ENCODE results near the gene PEDS1.
"Not testable (repeated sequence)": the region's sequence is repeated elsewhere in the genome, so short reads cannot be mapped to it uniquely, and the experiment has no call there.

Gene PEDS1

GRCh38 chr20:50153500-50154377 is at the start of gene PEDS1:
Gene PEDS1, minus strand, starts transcription at chr20:50153723. Its CDS starts 86 bp downstream, at chr20:50153637.
- Histone ChIP-seq H3K36me3 (ENCODE audit: control insufficient read depth, low read depth, low read length) (no peaks in the 10 kb centered on the region), H3K4me3 (ENCODE audit: low read length) (peak within 1 kb of the TSS; percentile 91), H3K4me1 (ENCODE audit: control insufficient read depth, low read depth, low read length) (peaks cover 16% of the 10 kb centered on the region), H3K9ac (ENCODE audit: low read length) (peak within 1 kb of the TSS; percentile 74), H3K27ac (ENCODE audit: low read length) (no peak within 1 kb of the TSS), H3K27me3 (ENCODE audit: control insufficient read depth, insufficient read depth, low read length) (peaks cover 10% of the 10 kb centered on the region), H3K9me3 (ENCODE audit: control insufficient read depth, low read depth, low read length) (no peaks in the 10 kb centered on the region)

DNA sequence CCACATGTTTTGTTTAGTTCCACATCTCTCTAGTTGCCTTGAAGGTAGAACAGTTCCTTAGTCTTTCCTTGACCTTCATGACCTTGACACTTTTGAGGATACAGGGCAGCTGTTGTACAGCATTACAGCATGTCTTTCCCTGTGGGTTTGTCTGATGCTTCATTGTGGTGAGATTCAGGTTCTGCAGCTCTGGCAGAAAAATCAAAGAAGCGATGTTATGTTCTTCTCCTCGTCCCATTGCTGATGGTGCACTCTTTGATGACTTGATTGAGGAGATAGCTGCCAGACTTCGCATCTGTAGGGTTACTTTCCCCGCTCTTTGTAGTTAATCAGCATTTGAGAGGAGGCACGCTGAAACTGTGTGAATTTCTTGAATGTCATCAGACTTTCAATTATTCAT is 49.2 kb upstream of the PEDS1 start:
- Histone ChIP-seq H3K9me3 (ENCODE audit: control insufficient read depth, low read depth, low read length) (no peaks in the 10 kb centered on the region), H3K4me3 (ENCODE audit: low read length) (no peak overlapping the region), H3K27me3 (ENCODE audit: control insufficient read depth, insufficient read depth, low read length) (no peaks in the 10 kb centered on the region), H3K4me1 (ENCODE audit: control insufficient read depth, low read depth, low read length) (no peaks in the 10 kb centered on the region), H3K27ac (ENCODE audit: low read length) (no peak overlapping the region), H3K9ac (ENCODE audit: low read length) (no peak overlapping the region), H3K36me3 (ENCODE audit: control insufficient read depth, low read depth, low read length) (no peaks in the 10 kb centered on the region)

DNA sequence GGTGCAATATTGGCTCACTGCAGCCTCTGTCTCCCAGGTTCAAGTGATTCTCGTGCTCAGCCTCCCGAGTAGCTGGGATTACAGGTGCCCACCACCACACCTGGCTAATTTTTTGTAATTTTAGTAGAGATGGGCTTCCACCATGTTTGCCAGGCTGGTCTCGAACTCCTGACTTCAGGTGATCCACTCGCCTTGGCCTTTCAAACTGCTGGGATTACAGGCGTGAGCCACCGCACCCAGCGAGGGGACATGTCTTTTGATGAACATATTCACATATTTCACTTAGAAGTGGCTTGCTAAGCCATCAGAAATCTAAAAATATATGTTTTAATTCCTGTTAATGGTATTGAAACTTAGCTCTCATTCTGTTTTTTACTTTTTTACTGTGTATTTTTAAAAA is 48.2 kb upstream of the PEDS1 start:
- not testable (repeated sequence) for H3K36me3 ChIP-seq (ENCODE audit: control insufficient read depth, low read depth, low read length); H3K9me3 ChIP-seq (ENCODE audit: control insufficient read depth, low read depth, low read length); H3K4me3 ChIP-seq (ENCODE audit: low read length); H3K27me3 ChIP-seq (ENCODE audit: control insufficient read depth, insufficient read depth, low read length); H3K4me1 ChIP-seq (ENCODE audit: control insufficient read depth, low read depth, low read length); H3K27ac ChIP-seq (ENCODE audit: low read length); H3K9ac ChIP-seq (ENCODE audit: low read length)

DNA sequence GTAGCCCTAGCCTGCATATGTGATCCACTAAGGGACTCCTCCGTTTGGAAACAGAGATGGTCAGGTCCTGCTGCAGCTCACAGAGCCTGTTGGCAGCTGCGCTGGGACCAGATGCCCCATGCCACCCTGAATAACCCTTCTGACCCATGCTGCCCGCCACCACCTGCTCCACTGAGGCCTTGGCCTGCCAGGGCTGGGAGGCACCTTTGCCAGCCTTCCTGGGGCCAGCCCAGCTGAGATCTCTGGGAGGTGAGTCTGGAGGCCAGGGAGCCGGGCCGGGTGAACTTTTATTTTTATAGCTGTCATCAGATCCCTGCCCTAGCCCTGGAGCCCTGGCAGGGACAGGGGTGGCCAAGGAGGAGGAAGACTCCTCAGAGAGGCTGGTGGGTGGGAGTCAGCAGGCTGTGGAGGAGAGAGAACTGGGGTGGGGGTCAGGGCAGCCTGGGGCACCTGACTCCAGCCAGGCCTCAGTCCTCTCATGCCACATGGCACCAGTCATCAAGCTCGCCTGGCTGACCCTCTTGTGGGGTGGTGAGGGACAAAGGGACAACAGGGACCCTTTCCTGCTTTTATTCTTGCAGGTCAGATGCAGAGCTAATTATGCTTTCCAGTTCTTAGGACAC is 47.1 kb upstream of the PEDS1 start:
- H3K9ac ChIP-seq (ENCODE audit: low read length): no peak overlapping the region
- H3K4me3 ChIP-seq (ENCODE audit: low read length): no peak overlapping the region
- H3K9me3 ChIP-seq (ENCODE audit: control insufficient read depth, low read depth, low read length): no peaks in the 10 kb centered on the region
- no peaks in the 10 kb centered on the region for H3K36me3 ChIP-seq (ENCODE audit: control insufficient read depth, low read depth, low read length)
- H3K27ac ChIP-seq (ENCODE audit: low read length): no peak overlapping the region
- H3K4me1 ChIP-seq (ENCODE audit: control insufficient read depth, low read depth, low read length): no peaks in the 10 kb centered on the region
- no peaks in the 10 kb centered on the region for H3K27me3 ChIP-seq (ENCODE audit: control insufficient read depth, insufficient read depth, low read length)

GRCh38 chr20:50199703-50200102 is 46.2 kb upstream of the PEDS1 start:
- Histone ChIP-seq H3K36me3 (ENCODE audit: control insufficient read depth, low read depth, low read length) (no peaks in the 10 kb centered on the region), H3K4me3 (ENCODE audit: low read length) (no peak overlapping the region), H3K27me3 (ENCODE audit: control insufficient read depth, insufficient read depth, low read length) (no peaks in the 10 kb centered on the region), H3K9ac (ENCODE audit: low read length) (no peak overlapping the region), H3K27ac (ENCODE audit: low read length) (no peak overlapping the region), H3K4me1 (ENCODE audit: control insufficient read depth, low read depth, low read length) (no peaks in the 10 kb centered on the region), H3K9me3 (ENCODE audit: control insufficient read depth, low read depth, low read length) (no peaks in the 10 kb centered on the region)

DNA sequence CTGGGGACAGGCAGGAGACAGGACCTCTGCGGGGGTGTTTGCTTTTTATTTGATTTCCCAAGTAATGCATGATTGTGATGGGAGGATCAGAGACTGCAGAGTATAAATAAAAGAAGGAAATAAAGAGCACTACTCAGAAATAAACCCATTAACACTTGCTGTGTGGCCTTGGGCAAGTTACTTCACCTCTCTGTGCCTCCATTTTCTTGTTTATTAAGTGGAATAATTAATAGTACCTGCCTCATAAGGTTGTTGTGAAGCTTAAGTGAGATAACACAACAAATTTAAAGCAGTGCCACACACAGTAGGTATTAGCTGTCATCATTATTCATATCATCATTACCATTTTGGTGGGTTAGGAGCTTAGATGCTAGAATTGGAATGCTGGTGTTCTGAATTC is 45.2 kb upstream of the PEDS1 start:
- Histone ChIP-seq H3K27me3 (ENCODE audit: control insufficient read depth, insufficient read depth, low read length) (no peaks in the 10 kb centered on the region), H3K9me3 (ENCODE audit: control insufficient read depth, low read depth, low read length) (no peaks in the 10 kb centered on the region), H3K4me1 (ENCODE audit: control insufficient read depth, low read depth, low read length) (peaks cover 8% of the 10 kb centered on the region), H3K4me3 (ENCODE audit: low read length) (no peak overlapping the region), H3K9ac (ENCODE audit: low read length) (no peak overlapping the region), H3K27ac (ENCODE audit: low read length) (no peak overlapping the region), H3K36me3 (ENCODE audit: control insufficient read depth, low read depth, low read length) (no peaks in the 10 kb centered on the region)

DNA sequence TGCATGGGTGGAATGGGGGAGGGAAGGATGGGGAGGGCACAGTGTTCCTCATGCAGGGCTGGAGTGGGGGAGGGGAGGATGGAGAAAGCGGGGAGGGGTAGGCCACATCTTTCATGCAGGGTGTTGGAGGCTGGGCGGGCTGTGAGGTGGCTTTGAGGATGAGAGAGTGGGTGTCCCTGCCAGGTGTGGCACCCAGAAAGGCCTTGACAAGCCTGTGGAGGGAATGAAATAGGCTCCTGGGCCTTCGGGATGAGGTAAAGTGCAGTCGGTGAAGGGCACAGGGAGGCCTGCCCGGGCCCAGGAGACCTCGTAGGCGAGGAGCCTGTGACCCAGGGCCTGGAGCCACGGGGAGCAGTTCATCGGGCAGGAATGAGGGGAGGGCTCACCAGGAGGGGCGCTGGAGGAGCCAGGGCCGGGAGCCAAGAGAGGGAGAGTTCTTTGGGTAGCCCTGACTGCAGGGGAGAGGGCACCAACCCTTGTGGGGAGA is 44.7 kb upstream of the PEDS1 start:
- Histone ChIP-seq H3K36me3 (ENCODE audit: control insufficient read depth, low read depth, low read length) (no peaks in the 10 kb centered on the region), H3K4me3 (ENCODE audit: low read length) (no peak overlapping the region), H3K27me3 (ENCODE audit: control insufficient read depth, insufficient read depth, low read length) (no peaks in the 10 kb centered on the region), H3K4me1 (ENCODE audit: control insufficient read depth, low read depth, low read length) (peaks cover 13% of the 10 kb centered on the region), H3K9ac (ENCODE audit: low read length) (no peak overlapping the region), H3K27ac (ENCODE audit: low read length) (no peak overlapping the region), H3K9me3 (ENCODE audit: control insufficient read depth, low read depth, low read length) (no peaks in the 10 kb centered on the region)

GRCh38 chr20:50197463-50198179 is 44.1 kb upstream of the PEDS1 start:
- H3K27ac ChIP-seq (ENCODE audit: low read length): no peak overlapping the region
- H3K9ac ChIP-seq (ENCODE audit: low read length): no peak overlapping the region
- no peaks in the 10 kb centered on the region for H3K9me3 ChIP-seq (ENCODE audit: control insufficient read depth, low read depth, low read length)
- no peaks in the 10 kb centered on the region for H3K36me3 ChIP-seq (ENCODE audit: control insufficient read depth, low read depth, low read length)
- H3K4me1 ChIP-seq (ENCODE audit: control insufficient read depth, low read depth, low read length): peaks cover 17% of the 10 kb centered on the region
- H3K4me3 ChIP-seq (ENCODE audit: low read length): no peak overlapping the region
- no peaks in the 10 kb centered on the region for H3K27me3 ChIP-seq (ENCODE audit: control insufficient read depth, insufficient read depth, low read length)

DNA sequence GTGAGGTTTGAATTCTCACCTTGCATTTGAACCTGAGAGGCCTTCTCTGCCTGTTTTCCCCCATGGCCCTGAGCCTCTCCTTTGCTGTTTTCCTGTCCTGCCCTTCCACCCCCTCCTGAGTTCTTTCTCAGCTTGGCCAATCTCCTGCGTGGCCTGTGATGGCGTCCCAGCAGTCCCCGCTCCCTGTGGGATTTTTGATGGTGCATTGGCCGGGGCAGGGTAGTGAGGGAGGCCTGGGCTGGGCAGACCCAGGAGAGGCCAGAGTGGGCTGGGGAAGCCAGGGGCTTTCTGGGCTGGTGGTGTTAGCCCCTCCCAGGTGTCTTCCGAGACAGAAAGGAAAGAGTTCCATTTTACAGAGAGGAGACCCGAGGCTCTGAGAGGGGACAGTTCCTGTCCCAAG is 43.4 kb upstream of the PEDS1 start:
- Histone ChIP-seq H3K4me3 (ENCODE audit: low read length) (no peak overlapping the region), H3K9me3 (ENCODE audit: control insufficient read depth, low read depth, low read length) (no peaks in the 10 kb centered on the region), H3K4me1 (ENCODE audit: control insufficient read depth, low read depth, low read length) (peaks cover 17% of the 10 kb centered on the region), H3K9ac (ENCODE audit: low read length) (no peak overlapping the region), H3K27me3 (ENCODE audit: control insufficient read depth, insufficient read depth, low read length) (no peaks in the 10 kb centered on the region), H3K27ac (ENCODE audit: low read length) (no peak overlapping the region), H3K36me3 (ENCODE audit: control insufficient read depth, low read depth, low read length) (no peaks in the 10 kb centered on the region)

DNA sequence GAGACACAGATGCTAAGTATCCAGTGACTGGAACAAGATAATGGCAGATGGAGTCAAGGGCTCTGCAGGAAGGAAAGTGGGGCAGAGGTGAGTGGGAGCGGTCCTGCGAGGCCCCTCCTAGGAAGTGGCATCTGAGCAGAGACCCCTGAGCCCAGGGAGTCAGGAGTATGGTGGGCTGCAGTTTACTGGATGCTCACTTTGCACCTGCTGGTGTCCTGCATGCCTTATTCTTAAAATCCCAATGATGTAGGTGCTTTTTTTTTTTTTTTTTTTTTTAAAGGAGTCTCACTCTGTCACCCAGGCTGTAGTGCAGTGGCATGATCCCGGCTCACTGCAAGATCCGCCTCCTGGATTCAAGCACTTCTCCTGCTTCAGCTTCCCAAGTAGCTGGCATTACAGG is 42.7 kb upstream of the PEDS1 start:
- Histone ChIP-seq H3K27me3 (ENCODE audit: control insufficient read depth, insufficient read depth, low read length) (no peaks in the 10 kb centered on the region), H3K4me3 (ENCODE audit: low read length) (no peak overlapping the region), H3K27ac (ENCODE audit: low read length) (no peak overlapping the region), H3K9me3 (ENCODE audit: control insufficient read depth, low read depth, low read length) (no peaks in the 10 kb centered on the region), H3K36me3 (ENCODE audit: control insufficient read depth, low read depth, low read length) (no peaks in the 10 kb centered on the region), H3K9ac (ENCODE audit: low read length) (no peak overlapping the region), H3K4me1 (ENCODE audit: control insufficient read depth, low read depth, low read length) (peaks cover 17% of the 10 kb centered on the region)

- Histone ChIP-seq H3K4me3 (ENCODE audit: low read length) (no peak overlapping the region), H3K27me3 (ENCODE audit: control insufficient read depth, insufficient read depth, low read length) (no peaks in the 10 kb centered on the region), H3K4me1 (ENCODE audit: control insufficient read depth, low read depth, low read length) (peaks cover 17% of the 10 kb centered on the region), H3K9me3 (ENCODE audit: control insufficient read depth, low read depth, low read length) (no peaks in the 10 kb centered on the region), H3K36me3 (ENCODE audit: control insufficient read depth, low read depth, low read length) (no peaks in the 10 kb centered on the region), H3K9ac (ENCODE audit: low read length) (no peak overlapping the region), H3K27ac (ENCODE audit: low read length) (no peak overlapping the region)
Measured at GRCh38 chr20:50195524-50196120, 42.1 kb upstream of the PEDS1 start.

All from iPS-18a (cell line).